Upper lobe of left lung (tissue), 6 donors: ENCODE data around the gene CPHXL. TPM values are rescaled to one million over a fixed set of nuclear protein-coding genes. Genes with fewer than 3 reads are reported as not detected.

Experiments used
- ATAC-seq, 2 donors: fragments of 200-7000 bp; cut with Tn5 transposase; one replicate each; pipeline ENCODE4 v1.9.1; 2022; ENCODE audit warnings: mild to moderate bottlenecking in 2 of 2, moderate library complexity in 2 of 2; ENCODE audit not compliant: low FRiP score in 2 of 2
- DNase-seq, 2 donors: peaks; one replicate each; pipeline ENCODE4 v3.0.0-alpha.2; 2019 to 2020
- H3K27ac ChIP-seq, 4 donors: fragments of 200-600 bp; sonication (generic); one replicate each; pipeline ENCODE4 v1.5.1; 2016 to 2019
- H3K27me3 ChIP-seq, 4 donors: fragments of 200-600 bp; sonication (generic); one replicate each; pipeline ENCODE4 v1.5.1; 2017 to 2019
- H3K36me3 ChIP-seq, 4 donors: fragments of 200-600 bp; sonication (generic); one replicate each; pipeline ENCODE4 v1.5.1; 2016 to 2019
- H3K4me1 ChIP-seq, 4 donors: fragments of 200-600 bp; sonication (generic); one replicate each; pipeline ENCODE4 v1.5.1; 2018 to 2019
- H3K4me3 ChIP-seq, 4 donors: fragments of 200-600 bp; sonication (generic); one replicate each; pipeline ENCODE4 v1.5.1; 2017 to 2019; ENCODE audit warnings: mild to moderate bottlenecking in 2 of 4, moderate library complexity in 1 of 4
- H3K9me3 ChIP-seq, 4 donors: fragments of 200-600 bp; sonication (generic); one replicate each; pipeline ENCODE4 v1.5.1; 2018 to 2019
- CTCF ChIP-seq, 6 experiments: fragments of 450-650 bp in 4 of 6; fragments of 200-600 bp in 2 of 6; sonication (generic) in 2 of 6; IDR thresholded peaks; one replicate each; pipeline ENCODE4 v1.5.1; 2016 to 2019; ENCODE audit warnings: antibody characterized with exemption in 6 of 6
- EP300 ChIP-seq, 4 donors: sonication (generic); formaldehyde crosslinking; IDR thresholded peaks; one replicate each; pipeline ENCODE4 v1.5.1; 2017; ENCODE audit warnings: antibody characterized with exemption in 4 of 4, control low read depth in 2 of 4
- POLR2A ChIP-seq, 4 donors: fragments of 450-650 bp; IDR thresholded peaks; one replicate each; pipeline ENCODE4 v1.5.1; 2016 to 2017; ENCODE audit warnings: antibody characterized with exemption in 4 of 4, mild to moderate bottlenecking in 2 of 4
- POLR2AphosphoS5 ChIP-seq, 2 donors: sonication (generic); formaldehyde crosslinking; IDR thresholded peaks; one replicate each; pipeline ENCODE4 v1.5.1; 2017; ENCODE audit warnings: antibody characterized with exemption in 2 of 2
- WGBS, 2 donors: methylation state at CpG; one replicate each; pipeline ENCODE4 v1.1.5; 2017 to 2018; 5-methylcytosine and 5-hydroxymethylcytosine counted together
- total RNA-seq, 6 donors: library from RNA; depleted of rRNA in 4 of 6; stranded (reverse); fragments of >200 nt in 4 of 6; gene quantifications; one replicate each; pipeline versions ENCODE4 v1.1.0 to v1.2.1, GENCODE V29; 2016 to 2021
- donor health status: DM: no; HTN: no; CAD: no; lungs with moderate emphysema.
- donor health status: DM: no; HTN: yes; CAD: no; lungs with severe emphysema.

The CPHXL gene
- total RNA-seq, 6 donors from 2014 or later: not detected

- TF ChIP-seq POLR2AphosphoS5 (IDR thresholded peaks at IDR 0.05): no peak
- TF ChIP-seq POLR2A (IDR thresholded peaks at IDR 0.05): no peak
- no peak for TF ChIP-seq CTCF (IDR thresholded peaks at IDR 0.05)
- no peak for TF ChIP-seq EP300 (IDR thresholded peaks at IDR 0.05)
- Histone ChIP-seq H3K27ac (no peak overlapping the region), H3K27me3 (no peaks in the 10 kb centered on the region), H3K4me1 (no peaks in the 10 kb centered on the region), H3K4me3 (no peak overlapping the region), H3K36me3 (no peaks in the 10 kb centered on the region), H3K9me3 (peaks cover 0 to 17% (median 8%) of the 10 kb centered on the region in 4 donors)
- WGBS, 2 donors: 95 to 98% methylated on average over 2 of the region's 2 CpGs
- no peak for ATAC-seq
- DNase-seq: no peak
Measured at GRCh38 chr16:75710344-75710743, 15.9 kb downstream of the CPHXL start.

DNA sequence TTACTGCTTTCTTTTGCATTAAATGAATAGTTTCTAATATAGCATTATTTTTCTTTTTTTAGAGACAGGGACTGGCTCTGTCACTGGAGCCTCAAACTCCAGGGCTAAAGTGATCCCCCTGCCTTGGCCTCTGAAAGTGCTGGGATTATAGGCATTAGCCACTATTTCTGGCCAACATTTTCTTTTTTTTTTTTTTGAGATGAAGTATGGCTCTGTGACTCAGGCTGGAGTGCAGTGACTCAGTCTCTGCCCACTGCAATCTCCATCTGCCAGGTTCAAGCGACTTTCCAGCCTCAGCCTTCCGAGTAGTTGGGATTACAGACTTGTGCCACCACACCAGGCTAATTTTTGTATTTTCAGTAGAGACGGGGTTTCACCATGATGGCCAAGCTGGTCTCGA, 23.0 kb downstream of the CPHXL start:
- Histone ChIP-seq H3K27me3 (no peaks in the 10 kb centered on the region), H3K9me3 (no peaks in the 10 kb centered on the region), H3K27ac (no peak overlapping the region), H3K4me3 (no peak overlapping the region), H3K36me3 (no peaks in the 10 kb centered on the region), H3K4me1 (no peaks in the 10 kb centered on the region)
- DNase-seq: no peak
- ATAC-seq: no peak
- WGBS, 2 donors: 89 to 98% methylated on average over 4 of the region's 4 CpGs
- no peak for TF ChIP-seq POLR2A (IDR thresholded peaks at IDR 0.05)
- no peak for TF ChIP-seq POLR2AphosphoS5 (IDR thresholded peaks at IDR 0.05)

- no peaks in the 10 kb centered on the region for H3K9me3 ChIP-seq
- no peak overlapping the region for H3K4me3 ChIP-seq
- no peaks in the 10 kb centered on the region for H3K4me1 ChIP-seq
- DNase-seq: no peak
- no peak for ATAC-seq
- H3K27me3 ChIP-seq: no peaks in the 10 kb centered on the region
- no peak overlapping the region for H3K27ac ChIP-seq
- WGBS, 2 donors: 69 to 96% methylated on average over 2 of the region's 2 CpGs
- no peak for TF ChIP-seq CTCF (IDR thresholded peaks at IDR 0.05)
- no peak for TF ChIP-seq EP300 (IDR thresholded peaks at IDR 0.05)
- TF ChIP-seq POLR2AphosphoS5 (IDR thresholded peaks at IDR 0.05): no peak
- no peak for TF ChIP-seq POLR2A (IDR thresholded peaks at IDR 0.05)
- no peaks in the 10 kb centered on the region for H3K36me3 ChIP-seq
Measured at GRCh38 chr16:75702242-75702641, 24.0 kb downstream of the CPHXL start.

- H3K27me3 ChIP-seq: no peaks in the 10 kb centered on the region
- no peaks in the 10 kb centered on the region for H3K4me1 ChIP-seq
- DNase-seq: no peak
- H3K27ac ChIP-seq: no peak within 1 kb of the TSS
- no peak for TF ChIP-seq POLR2AphosphoS5 (IDR thresholded peaks at IDR 0.05)
- TF ChIP-seq POLR2A (IDR thresholded peaks at IDR 0.05): no peak
- TF ChIP-seq EP300 (IDR thresholded peaks at IDR 0.05): no peak
- no peak for TF ChIP-seq CTCF (IDR thresholded peaks at IDR 0.05)
- 93 to 96% methylated on average over 5 of the region's 5 CpGs for WGBS, 2 donors
- no peak for ATAC-seq
- no peak within 1 kb of the TSS for H3K4me3 ChIP-seq
- no peaks in the 10 kb centered on the region for H3K9me3 ChIP-seq
- H3K36me3 ChIP-seq: no peaks in the 10 kb centered on the region
Measured at GRCh38 chr16:75701361-75701760, 24.9 kb downstream of the CPHXL start, which contains the start of gene DUXB. Gene DUXB, minus strand, starts transcription at chr16:75701461. Its CDS starts 43 bp downstream, at chr16:75701418.

- no peaks in the 10 kb centered on the region for H3K36me3 ChIP-seq
- H3K4me3 ChIP-seq: no peak overlapping the region
- no peaks in the 10 kb centered on the region for H3K27me3 ChIP-seq
- ATAC-seq: no peak
- no peak for TF ChIP-seq POLR2AphosphoS5 (IDR thresholded peaks at IDR 0.05)
- TF ChIP-seq POLR2A (IDR thresholded peaks at IDR 0.05): no peak
- TF ChIP-seq EP300 (IDR thresholded peaks at IDR 0.05): no peak
- TF ChIP-seq CTCF (IDR thresholded peaks at IDR 0.05): no peak
- H3K9me3 ChIP-seq: no peaks in the 10 kb centered on the region
- 94 to 96% methylated on average over 5 of the region's 5 CpGs for WGBS, 2 donors
- no peak for DNase-seq
- H3K4me1 ChIP-seq: no peaks in the 10 kb centered on the region
- no peak overlapping the region for H3K27ac ChIP-seq
Measured at GRCh38 chr16:75697571-75697970, 28.7 kb downstream of the CPHXL start.
